MV-4-11 (cell line): ENCODE data around the gene PHF20.
A peak's percentile ranks its signal among the peaks of the same experiment; 100 is the strongest.
"Not testable (repeated sequence)": the region's sequence is repeated elsewhere in the genome, so short reads cannot be mapped to it uniquely, and the experiment has no call there.

Experiments
- DNase-seq: peaks from one replicate; lab custom pipeline; 2025; lab: John Stamatoyannopoulos, UW

Gene PHF20

GRCh38 chr20:35739294-35740163 is 32.3 kb upstream of the PHF20 start:
- DNase-seq, result peak; percentile 17

GRCh38 chr20:35741892-35742740 is 29.7 kb upstream of the PHF20 start, which contains the start of gene RBM39:
Gene RBM39, minus strand, starts transcription at chr20:35742260. Its CDS starts 1,386 bp downstream, at chr20:35740874.
- DNase-seq, result peak; percentile 100

DNA sequence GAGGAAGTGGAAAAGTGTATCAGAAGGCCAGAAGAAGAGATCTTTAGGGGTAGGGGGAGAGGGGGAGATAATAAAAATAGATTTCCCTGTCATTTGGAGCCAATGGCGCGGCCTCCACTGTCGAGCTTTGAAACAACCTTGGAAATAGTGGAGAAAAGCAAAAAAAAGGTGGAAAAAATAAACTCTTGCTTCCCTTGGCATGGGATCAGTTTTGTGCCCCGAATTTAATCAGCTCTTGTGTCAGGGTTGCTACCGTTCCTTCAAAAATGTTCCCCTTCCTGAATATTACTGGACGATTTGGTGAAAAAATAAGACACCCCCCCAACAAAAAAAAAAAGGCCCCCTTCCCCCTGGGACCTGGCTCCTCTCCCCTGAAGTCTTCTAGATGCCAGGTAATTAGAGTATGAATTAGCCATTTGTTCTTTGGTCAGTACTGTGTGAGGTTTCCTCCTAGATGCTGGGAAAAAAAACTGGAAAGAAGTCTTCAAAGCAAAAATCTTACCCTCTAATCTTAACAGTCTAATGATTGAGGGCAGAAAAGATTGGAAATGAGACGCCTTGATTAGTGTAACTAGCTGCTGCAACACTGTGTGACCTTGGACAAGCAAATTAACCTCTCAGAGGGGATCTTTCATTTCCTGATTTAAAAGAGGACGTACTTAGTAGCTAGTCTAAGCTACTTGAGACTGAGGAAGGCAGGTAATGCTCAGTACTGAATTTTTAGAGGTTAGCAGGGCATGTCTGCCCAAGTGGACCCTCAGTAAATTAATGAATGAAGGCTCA is 28.9 kb upstream of the PHF20 start:
- DNase-seq, result peak; percentile 82

DNA sequence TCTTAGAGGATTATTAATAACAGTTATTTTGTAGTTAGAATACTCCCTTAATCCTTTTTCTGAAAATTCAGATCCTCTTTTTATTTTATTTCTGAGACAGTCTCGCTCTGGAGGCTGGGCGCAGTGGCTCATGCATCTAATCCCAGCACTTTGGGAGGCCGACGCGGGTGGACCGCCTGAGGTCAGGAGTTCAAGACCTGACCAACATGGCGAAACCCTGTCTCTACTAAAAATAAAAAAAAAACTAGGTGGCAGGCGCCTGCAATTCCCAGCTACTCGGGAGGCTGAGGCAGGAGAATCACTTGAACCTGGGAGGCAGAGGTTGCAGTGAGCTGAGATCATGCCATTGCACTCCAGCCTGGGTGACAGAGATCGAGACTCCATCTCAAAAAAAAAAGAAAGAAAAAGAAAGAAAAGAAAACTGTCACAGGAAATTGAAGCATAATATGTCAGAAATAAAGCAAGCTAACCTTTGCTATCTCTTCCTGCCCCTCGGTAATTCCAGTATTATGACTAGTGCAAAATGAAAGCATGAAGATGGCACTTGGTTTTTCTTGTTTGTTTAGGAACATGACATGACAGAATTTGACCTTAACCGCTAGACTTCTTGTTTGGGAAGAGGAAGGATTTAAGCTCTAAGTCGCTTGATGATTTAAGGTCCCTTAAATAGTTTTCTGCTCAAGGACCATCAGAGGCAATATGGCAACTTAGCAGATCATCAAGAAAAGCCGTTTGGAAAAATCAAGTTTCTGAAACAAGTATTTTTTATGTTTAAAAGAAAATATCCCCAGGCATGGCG is 27.9 kb upstream of the PHF20 start:
- peak; percentile 78 for DNase-seq

DNA sequence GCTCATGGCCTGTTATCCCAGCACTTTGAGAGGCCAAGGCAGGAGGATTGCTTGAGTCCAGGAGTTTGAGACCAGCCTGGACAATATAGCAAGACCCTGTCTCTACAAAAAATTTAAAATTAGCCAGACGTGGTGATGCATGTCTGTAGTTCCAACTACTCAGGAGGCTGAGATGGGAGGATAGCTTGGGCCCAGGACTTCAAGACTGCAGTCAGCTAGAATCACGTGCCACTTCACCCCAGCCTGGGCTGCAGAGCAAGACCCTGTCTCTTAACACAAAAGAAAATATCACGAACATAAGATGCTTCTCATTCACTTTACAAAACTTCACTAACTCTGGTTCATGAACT is 27.3 kb upstream of the PHF20 start:
- DNase-seq, result not testable (repeated sequence)

DNA sequence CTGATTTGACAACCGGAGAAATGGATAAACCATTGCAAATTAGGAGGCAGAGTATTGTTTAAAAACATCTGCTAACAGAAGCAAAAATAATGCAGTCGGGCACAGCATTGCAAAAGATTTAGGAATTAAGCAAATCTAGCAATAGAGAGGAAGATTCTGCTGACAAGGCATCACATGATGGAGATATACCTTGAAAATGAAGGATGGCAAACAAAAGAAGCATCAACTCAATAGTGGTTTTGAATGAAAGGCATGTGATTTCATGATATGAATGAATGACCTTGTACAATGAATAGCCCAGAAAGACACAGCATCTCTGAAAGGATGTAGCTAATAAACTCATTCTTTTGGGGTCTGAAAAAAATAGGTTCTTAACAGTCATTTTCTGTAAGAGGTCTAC is 21.2 kb upstream of the PHF20 start:
- DNase-seq, result no peak

GRCh38 chr20:35756404-35756803 is 15.4 kb upstream of the PHF20 start:
- no peak for DNase-seq

DNA sequence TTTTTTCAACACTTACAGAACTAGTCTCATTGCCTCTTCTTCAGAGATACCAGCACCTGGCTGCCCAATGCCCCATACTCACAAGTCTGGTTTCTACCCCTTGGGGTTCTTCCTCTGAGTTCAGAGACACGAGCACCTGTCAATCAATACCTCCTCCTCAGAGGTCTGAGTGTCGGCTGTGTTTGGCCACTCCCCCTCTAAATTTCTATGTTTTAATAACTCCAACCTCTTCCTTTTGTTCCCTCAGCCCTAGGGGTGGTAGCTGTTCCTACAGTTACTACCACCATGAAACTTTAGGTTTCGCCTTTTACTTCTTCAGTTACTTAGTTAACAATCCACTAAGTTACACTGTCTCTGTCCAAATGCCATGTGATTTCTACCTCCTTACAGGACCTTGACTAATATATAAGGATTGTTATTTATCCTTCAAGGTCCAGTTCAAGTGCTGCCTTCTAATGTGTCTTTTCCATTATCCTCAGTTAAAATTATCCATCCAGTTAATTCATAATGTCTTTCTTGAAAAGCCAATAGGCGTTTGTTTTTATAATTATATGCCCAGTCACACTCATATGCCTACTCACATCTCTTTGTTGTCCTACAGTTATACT is 14.6 kb upstream of the PHF20 start:
- no peak for DNase-seq

DNA sequence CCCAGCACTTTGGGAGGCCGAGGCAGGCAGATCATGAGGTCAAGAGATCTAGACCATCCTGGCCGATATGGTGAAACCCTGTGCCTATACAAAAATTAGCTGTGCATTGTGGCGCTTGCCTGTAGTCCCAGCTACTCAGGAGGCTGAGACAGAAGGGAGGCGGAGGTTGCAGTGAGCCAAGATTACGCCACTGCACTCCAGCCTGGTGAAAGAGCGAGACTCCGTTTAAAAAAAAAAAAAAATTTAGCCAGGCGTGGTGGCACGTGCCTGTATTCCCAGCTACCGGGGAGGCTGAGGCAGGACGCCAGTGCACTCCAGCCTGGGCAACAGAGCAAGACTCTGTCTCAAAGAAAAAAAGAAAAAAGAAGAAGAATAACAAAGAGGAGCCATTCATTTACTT is 10.3 kb upstream of the PHF20 start:
- DNase-seq, result not testable (repeated sequence)

- no peak for DNase-seq
These were observed 9.4 kb upstream of the PHF20 start for GRCh38 chr20:35762461-35762860.

GRCh38 chr20:35764936-35765335 is 6.9 kb upstream of the PHF20 start:
- not testable (repeated sequence) for DNase-seq

- no peak for DNase-seq
These were observed 5.0 kb upstream of the PHF20 start for GRCh38 chr20:35766843-35767242.

- DNase-seq, result peak; percentile 91
These were observed 3.9 kb upstream of the PHF20 start for GRCh38 chr20:35767683-35768481.

- DNase-seq, result peak; percentile 53
These were observed 2.8 kb upstream of the PHF20 start for GRCh38 chr20:35768731-35769664.

GRCh38 chr20:35771367-35771688 is 487 bp upstream of the PHF20 start:
- DNase-seq, result no peak

GRCh38 chr20:35772563-35773058 is 796 bp downstream of the PHF20 start:
- DNase-seq, result no peak

DNA sequence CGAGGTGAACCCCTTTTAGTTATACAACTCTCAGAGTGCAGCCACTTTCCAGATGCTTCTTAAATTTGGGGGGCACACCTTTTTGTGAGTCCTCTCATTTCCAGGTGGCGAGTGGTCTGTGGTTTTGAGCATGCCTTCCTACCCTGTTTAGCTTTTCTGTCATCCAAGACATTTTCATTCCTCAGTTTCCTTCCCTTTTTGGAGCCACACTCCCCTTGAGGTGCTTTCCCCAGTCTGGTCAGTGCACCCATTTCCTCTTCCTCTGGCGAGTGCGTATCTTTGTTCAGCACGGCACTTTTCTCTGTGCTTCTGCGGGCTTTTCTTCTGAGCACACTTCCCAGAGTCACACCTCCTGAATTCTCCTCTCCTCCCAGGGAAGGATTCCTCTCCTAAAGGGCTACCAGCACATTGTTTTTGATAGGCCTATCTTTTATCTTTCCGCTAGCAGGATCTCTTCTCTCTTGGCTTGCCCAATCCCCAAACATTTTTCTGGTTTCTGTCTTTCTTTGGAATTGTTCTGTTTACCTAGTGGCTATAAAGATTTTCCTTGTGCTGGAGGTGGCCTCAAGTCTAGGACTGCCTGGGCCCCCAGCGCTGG is 1.4 kb downstream of the PHF20 start:
- peak; percentile 44 for DNase-seq

DNA sequence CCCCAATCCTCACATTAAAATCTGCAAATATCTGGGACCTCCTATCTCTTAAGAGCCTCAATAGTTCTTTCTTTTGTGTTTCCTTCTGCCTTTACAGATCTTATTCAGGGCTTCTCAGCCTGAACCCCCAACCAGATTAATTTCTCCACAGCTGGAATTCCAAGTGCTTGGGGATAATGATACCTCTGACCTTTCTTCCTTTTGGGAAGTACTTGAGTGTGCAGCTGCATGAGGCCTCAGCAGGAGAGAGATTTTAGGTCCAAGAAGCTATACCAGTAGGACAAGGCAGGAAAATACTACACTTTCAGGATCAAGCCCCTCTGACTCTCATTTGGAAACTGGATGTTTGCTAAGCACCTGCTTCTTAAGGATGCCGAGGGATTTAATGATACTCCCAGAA is 2.6 kb downstream of the PHF20 start:
- DNase-seq, result no peak
